HG02623 (cell line): Measurements from ENCODE around the gene UBE2O.

Source experiments
- ATAC-seq: cut with Tn5 transposase; IDR thresholded peaks from one replicate; pipeline ENCODE4 v1.9.1; 2021; ENCODE audit warnings: moderate library complexity; ENCODE audit not compliant: unreplicated experiment

UBE2O gene

DNA sequence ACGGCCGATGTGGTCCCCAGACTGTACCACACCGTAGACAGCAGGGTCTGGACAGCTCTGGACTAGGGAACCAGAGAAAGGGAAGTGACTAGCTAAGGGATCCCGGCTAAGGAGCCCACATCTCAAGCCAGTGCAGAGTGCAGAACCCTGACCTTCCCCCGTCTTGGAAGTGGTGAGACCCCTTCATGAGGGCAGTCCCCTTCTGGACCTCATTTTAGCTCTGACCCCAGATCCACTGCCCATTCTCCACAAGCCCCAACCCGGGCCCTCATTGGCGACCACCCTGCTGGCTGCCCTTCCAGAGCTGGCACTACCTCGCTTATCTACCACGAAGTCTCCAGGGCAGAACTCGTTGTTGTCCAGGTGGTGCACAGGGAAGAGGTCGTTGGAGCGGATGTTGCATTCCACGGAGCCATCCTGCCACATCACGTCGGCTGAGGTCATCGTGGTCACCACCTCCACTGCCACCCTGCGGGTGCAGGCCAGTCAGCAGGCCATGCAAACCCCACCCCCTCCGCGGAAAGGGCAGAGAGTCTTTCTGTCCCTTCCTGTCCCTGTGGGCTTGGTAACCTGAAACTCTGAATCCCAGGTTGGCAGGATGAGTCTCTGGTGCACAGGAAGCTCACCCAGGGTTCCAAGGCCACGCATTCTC is 54.3 kb downstream of the UBE2O start:
- ATAC-seq = no peak

DNA sequence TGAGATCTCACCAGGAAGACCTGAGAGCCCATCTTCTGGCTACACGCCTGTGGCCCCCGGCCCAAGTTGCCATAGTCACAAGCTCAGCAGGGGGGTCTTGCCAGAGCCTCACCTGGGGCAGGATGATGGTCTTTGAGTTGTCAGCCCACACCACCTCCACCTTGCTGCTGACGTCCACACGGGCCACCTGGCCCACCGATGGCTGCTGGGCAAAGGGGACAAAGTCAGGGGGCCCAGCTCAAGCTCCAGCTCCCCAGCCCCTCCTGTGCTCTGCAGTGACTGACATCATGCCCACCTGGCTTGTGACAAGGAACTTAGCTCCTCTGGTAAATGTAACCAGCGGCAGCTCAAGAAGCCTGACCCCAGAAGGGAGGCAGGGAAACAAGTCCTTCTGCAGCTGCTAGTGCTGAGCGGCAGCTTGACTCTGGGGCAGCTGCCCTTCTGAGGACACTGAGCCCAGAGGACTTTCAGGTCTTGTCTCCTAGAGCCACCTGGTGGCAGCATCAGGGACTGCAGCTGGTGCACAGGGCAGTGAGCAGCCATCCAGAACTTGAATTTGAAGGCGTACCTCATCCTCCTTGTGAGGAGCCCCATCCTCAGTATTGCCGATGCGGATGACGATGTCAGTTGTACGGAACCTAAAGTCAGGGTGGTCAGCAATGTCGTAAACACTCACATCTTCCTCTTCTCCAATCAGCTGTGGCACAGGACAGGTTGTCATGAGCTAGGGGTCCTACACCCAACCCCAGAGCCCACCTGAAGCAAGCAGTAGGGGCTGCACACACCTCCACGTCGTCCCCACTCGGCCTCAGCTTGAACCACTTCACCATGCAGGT is 55.0 kb downstream of the UBE2O start:
- no peak for ATAC-seq

DNA sequence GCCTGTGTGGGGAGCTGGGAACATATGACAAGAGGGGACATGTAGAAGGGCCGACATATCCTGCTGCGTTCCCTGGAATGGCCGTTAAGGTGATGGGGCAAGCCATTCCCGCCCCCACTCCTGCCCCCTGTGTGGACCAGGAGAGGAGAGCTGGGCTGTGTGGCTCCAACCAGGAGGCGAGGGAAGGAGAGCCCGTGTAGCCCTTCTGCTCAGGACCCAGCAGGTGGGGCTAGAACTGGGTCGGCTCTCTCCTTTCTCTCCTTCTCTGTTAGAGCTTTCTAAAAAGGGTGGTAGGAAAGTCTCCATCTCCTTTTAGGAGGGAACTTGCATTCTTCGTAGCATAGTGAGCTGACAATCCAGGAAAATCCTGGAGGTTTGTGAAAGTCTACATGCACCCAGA is 55.8 kb downstream of the UBE2O start:
- ATAC-seq = no peak

DNA sequence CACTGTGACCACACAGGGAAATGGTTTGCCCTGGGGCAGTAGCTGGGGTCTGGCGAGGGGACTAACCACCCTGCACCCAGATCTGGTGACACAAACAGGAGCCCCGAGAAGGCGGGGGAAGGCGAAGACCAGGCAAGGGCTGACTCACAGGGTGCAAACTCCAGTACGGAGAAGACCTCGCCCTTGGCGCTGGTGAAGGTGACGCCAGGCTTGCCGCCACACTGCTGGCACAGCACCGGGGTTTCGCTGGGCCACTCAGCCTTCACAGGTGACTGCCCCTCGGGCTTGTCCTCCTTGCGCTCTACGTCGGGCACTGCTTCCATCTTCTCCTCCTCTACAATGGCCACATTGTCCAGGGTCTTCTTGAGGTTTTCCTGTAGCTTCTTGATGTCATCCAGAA is 57.0 kb downstream of the UBE2O start:
- no peak for ATAC-seq

DNA sequence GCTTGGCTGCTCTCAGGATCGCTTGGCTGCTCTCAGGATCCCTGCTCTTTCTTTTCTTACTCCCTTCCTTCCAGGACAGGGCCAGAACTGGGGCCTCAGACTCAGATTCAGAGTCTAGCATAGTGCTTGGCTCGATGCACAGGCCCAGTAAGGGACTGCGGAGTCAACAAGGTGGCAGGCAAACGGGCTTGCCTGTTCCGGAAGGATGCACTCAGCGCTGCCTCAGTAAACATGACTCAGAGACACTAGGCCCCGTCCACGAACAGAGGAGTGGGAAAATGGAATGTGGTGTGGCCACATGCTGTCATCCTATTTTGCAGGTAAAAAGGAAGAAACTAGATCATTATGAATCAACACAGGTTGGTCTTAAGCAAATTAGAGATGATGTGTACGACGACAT is 58.8 kb downstream of the UBE2O start:
- ATAC-seq = no peak

DNA sequence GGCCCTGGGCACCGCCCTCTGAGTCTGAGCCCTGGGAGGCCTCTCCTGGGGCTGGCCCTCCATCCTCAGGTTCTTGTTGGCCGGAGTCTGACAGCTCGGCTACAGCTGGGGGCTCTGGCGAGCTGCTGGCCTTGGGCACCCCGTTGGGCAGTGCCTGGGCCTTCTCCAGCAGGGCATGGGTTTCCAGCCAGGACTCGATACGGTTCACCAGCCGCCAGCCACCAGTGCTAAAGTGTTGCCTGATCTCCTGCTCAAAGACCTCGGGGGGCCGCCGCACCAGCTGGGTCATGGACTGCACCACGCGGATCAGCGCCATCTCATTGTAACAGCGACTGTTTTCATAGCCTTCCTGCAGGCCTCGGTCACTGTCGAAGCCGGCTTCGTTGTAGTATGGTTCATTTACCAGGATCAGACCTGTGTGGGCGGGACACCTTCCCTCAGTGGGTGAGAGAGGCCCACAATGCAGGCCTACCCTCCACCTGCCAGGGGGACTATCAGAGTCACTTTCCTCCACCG is 61.7 kb downstream of the UBE2O start:
- ATAC-seq = no peak

DNA sequence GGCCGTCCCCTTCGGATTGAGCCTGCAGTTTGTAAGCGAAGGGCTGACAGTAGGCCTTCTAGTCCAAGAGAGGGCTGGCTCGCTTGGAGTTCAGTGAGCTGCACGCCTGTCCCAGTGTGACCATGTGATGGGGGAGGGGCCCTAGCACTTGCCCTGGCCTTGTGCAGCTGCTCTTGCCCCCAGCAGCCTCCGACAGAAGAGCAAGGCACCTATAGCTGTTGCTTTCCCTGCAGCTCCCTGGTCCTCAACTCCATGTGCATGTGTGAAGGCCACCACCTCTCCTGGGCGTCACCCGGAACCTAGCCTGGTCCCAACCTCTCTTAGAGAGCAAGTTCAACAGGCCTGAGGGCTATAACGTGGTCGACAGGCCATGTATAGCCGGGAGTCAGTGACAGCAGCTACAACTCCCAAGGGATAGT is 62.9 kb downstream of the UBE2O start:
- ATAC-seq = no peak

DNA sequence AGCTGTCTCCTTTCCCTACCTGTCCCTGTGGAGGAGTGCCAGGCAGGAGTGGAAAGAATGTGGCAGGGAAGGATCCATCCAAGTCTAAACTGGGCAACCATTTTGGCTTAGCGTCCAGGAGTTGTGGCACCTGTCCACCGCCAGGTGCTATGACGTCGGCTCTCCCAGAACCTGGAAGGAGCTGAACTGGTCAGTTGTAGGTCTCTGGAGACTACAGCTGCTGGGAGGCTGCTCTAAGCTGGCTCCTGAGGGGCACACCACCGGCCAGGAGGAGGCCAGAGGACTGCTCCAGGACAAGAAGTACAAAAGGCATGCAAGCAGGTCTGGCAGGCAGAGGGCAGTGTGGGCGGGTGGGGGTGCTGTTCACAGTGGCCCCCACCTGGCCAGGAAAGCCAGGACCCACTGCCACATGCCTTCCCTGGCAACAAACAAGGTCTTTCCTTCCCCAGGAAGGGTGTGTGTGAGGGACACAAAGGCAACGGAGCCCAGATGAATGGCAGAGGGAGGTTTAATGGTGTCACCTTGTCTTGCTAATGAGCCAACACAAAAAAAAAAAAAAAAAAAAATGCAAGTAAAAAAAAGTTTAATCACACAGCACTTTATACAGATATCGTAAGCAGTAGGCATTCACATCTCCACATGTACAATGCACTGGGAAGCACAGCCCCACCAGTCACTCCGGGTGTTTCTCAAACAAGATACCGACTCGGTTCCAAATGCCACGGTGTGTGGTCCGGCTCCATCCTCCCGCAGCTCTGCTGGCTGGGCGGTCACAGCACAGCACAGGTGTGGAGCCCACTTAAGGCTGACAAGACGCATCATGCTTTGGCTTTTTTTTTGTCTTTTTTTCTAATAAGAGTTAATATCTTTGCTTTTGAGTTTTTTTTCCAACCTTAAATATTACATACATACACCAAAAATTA is 63.7 kb downstream of the UBE2O start:
- ATAC-seq = no peak

DNA sequence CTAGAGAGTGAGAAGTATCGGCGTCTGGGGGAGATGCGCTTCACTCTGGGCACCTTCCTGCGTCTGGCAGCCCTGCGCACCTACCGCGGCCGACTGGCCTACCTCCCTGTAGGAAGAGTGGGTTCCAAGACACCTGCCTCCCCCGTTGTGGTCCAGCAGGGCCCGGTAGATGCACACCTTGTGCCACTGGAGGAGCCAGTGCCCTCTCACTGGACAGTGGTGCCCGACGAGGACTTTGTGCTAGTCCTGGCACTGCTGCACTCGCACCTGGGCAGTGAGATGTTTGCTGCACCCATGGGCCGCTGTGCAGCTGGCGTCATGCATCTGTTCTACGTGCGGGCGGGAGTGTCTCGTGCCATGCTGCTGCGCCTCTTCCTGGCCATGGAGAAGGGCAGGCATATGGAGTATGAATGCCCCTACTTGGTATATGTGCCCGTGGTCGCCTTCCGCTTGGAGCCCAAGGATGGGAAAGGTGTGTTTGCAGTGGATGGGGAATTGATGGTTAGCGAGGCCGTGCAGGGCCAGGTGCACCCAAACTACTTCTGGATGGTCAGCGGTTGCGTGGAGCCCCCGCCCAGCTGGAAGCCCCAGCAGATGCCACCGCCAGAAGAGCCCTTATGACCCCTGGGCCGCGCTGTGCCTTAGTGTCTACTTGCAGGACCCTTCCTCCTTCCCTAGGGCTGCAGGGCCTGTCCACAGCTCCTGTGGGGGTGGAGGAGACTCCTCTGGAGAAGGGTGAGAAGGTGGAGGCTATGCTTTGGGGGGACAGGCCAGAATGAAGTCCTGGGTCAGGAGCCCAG is 65.8 kb downstream of the UBE2O start:
- no peak for ATAC-seq

DNA sequence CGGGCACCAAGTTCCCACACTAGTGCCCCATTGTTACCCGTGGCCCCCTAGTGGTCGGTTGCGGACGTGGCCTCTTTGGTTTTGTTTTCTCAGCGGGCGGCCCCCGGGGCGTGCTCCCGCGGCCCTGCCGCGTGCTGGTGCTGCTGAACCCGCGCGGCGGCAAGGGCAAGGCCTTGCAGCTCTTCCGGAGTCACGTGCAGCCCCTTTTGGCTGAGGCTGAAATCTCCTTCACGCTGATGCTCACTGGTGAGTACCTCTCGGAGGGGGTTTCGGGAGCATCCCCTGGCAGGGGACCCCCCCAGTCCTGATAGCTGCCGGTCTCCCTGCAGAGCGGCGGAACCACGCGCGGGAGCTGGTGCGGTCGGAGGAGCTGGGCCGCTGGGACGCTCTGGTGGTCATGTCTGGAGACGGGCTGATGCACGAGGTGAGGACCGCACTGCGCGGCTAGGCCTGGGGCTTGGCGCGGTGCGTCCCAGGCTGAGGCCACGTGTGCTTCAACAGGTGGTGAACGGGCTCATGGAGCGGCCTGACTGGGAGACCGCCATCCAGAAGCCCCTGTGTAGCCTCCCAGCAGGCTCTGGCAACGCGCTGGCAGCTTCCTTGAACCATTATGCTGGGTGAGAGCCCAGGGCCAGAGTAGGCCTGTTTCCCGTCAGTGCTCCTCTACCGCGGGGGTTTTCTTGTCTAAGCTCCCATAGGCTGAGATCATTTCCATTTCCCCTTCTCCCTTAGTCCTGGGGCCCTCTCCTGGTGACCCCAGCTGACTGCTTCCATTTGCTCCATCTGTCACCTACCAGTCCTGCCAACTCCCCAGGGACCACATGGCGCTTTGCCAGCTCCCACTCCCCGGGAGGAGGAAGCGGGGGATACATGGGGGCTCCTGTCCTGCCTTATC is 66.8 kb downstream of the UBE2O start:
- no peak for ATAC-seq

DNA sequence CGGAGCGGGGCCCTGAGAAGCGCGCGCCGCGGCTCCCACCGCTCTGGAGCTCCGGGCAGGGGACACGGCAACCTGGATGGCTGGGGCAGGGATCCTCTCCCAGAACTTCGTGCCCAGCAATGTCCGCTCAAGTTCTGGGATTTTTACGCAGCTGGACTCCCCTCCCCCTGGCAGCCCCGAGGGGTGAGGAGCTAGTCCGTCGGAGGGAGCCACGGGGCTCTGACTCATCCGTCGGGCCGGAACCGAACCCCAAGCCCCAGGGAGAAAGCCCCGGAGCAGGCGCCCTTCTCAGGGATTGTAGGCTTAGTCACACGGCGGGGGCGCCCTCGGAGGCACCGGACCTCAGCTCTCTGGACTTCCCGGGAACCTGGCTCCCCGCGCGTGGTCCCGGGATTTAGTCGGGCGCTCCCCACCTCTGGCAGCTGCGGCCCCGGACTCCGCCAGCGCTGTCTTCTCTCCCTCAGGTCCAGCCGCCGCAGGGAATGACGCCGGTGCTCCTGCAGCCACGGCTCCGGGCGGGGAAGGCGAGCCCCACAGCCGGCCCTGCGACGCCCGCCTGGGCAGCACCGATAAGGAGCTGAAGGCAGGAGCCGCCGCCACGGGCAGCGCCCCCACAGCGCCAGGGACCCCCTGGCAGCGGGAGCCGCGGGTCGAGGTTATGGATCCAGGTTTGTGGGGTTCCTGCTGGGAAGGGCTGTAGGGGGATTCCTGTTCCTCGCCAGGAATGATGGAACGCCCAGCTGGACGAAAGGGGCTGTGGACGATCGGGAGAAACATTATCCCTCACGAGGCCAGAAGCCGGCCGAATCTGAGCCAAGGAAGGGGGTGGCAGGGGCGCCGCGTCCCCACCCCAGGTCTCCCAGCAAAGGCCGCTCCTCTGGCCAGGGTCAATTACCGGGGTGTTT is 67.7 kb downstream of the UBE2O start:
- no peak for ATAC-seq

DNA sequence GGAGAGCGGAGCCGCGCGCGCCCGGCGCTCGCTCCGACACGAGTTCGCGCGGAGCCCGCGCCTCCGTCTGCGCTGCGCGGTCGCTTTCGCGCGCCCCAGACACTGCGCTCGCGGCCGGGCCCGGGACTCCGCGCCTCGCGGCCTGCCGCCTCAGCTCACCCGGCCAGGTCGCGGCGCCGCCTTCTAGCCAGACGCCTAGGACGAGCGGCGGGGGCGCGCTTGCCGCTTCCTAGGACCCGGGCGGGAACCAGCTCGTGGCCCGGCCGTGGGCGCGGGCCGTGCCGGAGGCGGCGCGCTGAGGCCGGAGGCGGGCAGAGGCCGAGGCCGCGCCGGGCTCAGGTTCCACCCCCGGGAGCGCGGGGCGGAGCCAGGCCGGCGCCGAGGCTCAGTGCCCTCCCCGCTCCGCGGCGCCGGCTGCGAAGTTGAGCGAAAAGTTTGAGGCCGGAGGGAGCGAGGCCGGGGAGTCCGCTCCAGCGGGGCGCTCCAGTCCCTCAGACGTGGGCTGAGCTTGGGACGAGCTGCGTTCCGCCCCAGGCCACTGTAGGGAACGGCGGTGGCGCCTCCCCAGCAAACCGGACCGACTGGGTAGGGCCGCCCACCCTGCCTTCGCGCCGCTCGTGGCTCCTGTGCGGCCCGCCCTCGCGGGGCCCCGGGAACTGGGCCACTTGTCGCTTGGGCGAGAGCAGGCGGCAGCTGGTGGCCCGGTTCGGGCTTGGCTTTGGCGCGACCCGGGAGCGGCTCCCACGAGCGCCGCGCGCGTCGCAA is 68.5 kb downstream of the UBE2O start, which contains the start of gene SPHK1:
Gene SPHK1 (plus strand): TSS at position 388 of the 765 bp plus-strand sequence. CDS start 1,036 bp downstream, outside the sequence.
- peak; percentile 47 for ATAC-seq

DNA sequence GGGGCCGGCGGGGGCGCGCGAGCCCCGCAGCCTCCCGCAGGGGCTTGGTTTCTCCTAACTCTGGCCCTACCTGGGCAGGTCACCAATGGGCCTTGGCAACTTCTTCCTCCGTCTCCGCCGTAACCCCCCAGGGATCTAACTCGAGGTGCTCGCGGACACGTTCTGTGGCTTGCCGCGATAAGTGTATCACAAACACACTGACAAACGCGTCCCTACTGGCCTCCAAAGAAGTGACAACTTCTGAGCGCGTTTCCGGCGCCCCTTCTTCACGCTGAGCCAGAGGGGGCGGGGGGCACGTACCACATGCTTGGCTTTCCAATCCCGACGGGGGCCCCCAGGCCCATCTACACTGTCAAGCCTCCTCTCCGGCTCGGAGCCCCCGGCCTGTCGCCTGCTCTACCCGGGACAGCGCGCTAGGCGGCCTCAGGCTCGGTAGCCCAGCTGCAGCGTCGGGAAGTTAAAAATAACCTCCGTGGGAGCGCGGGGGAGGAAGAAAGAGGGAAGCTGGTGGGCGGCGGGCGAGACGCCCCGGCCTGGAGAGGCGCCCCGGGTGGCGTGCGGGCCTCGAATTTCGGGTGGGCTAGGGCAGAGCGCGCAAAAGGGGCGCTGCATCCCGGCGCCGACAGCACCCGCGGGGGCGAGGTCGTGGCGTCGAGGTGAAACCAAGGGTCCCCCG is 69.3 kb downstream of the UBE2O start:
- no peak for ATAC-seq

DNA sequence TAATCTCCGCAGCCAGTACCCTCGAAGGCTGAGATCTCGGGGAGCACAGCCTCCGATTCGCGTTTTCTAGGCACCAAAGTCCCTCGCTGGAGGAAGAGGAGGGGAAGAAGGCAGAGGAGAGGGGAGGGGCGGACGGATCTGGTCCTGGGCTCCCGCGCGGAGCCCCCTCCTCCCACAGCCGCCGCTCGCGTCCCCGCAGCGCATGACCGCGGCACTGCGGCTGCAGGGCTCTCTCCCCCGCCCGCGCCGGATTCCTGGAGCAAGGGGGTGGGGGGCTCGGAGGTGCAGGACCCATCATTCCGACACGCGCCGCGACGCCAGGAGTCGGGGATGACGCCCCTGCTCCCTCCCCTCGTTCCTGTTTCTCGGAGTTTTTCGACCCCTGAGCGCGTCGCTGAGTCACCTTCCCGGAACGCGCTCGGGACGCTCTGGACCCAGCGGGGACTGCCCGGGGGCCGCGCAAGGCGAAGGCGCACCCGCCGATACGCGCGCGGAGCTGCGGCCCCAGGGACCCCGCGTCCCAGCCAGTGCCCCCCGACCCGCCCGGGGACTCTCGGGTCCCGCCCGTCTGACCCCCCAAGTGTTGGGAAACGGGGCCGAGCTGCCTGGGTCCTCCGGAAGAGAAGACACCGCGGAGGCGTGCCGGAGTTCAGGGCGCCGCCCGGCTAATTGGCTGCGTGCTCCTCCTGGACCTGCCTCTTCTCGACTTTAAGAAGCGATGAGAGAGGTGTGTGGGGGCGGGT is 70.0 kb downstream of the UBE2O start:
- ATAC-seq = no peak

DNA sequence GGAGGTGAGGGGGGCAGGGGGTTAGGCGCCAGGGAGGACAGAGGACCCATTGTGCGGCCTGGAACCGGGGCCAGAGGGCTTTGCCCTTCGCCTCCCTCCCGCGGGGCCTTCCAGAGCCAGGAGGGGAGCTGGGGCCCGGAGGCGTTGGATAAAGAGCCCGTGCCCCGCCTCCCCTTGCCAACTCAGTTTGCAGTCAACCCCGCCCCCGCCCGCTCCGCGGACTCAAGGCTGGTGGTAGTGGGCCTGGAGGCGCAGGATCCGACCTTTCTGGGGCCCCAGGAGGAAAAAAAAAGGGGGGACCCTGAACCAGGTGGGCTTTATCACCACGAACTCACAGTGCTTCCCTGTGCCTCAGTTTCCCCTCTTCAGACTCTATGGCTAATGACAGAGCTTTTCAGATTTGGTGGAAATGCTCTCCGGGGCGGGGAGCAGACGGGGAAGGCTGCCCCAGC is 70.6 kb downstream of the UBE2O start:
- no peak for ATAC-seq
